HUES64 (cell line): ENCODE data around the gene GH2.

Source experiments
- H3K27ac ChIP-seq: 2 replicates; pipeline ENCODE4 v1.7.0; 2013; ENCODE audit warnings: low read depth, low read length, inconsistent platforms
- H3K27me3 ChIP-seq: 2 replicates; pipeline ENCODE4 v1.6.1; 2013; ENCODE audit warnings: mild to moderate bottlenecking, low read length; ENCODE audit not compliant: insufficient read depth
- H3K36me3 ChIP-seq: 2 replicates; pipeline ENCODE4 v1.6.1; 2013; ENCODE audit warnings: mild to moderate bottlenecking, low read length; ENCODE audit not compliant: insufficient read depth
- H3K4me1 ChIP-seq: 2 replicates; pipeline ENCODE4 v1.6.1; 2013; ENCODE audit warnings: mild to moderate bottlenecking, low read length, moderate library complexity; ENCODE audit not compliant: insufficient read depth
- H3K4me3 ChIP-seq: 2 replicates; pipeline ENCODE4 v1.5.1; 2013; ENCODE audit warnings: mild to moderate bottlenecking, low read length, moderate library complexity
- H3K9ac ChIP-seq: 2 replicates; pipeline ENCODE4 v1.6.1; 2013; ENCODE audit warnings: mild to moderate bottlenecking, low read depth, low read length
- H3K9me3 ChIP-seq: 2 replicates; pipeline ENCODE4 v1.6.1; 2013; ENCODE audit warnings: low read depth, low read length; ENCODE audit not compliant: insufficient read depth
- WGBS: fragments of 150-250, 120-280 bp; methylation state at CpG from one replicate; pipeline ENCODE4 v1.1.7; 2013; ENCODE audit warnings: missing lambda C conversion rate; 5-methylcytosine and 5-hydroxymethylcytosine counted together

The GH2 gene

DNA sequence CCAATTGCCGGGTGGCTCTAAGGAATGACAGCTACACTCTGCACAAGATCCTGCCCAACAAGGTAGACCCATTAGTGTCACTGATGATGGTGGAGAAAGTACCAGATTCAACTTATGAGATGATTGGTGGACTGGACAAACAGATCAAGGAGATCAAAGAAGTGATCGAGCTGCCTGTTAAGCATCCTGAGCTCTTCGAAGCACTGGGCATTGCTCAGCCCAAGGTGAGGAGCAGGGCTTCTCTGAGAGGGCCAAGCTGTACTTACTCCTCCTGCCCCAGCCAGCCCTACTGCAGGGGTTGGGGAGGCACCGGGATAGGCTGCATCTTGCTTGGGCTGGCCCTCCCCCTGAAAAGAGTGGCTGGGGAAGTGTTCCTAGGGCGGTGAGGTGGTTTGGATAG is 51.5 kb downstream of the GH2 start:
- H3K4me1 ChIP-seq = peaks cover 6% of the 10 kb centered on the region; the same call in 1 of the 2 replicates

More for the DNA sequence above, 51.5 kb downstream of the GH2 start:
- H3K9me3 ChIP-seq = no peaks in the 10 kb centered on the region
- H3K27me3 ChIP-seq = no peaks in the 10 kb centered on the region
- H3K36me3 ChIP-seq = peaks cover 74% of the 10 kb centered on the region
- no peak overlapping the region for H3K4me3 ChIP-seq
- no peak overlapping the region for H3K27ac ChIP-seq
- H3K9ac ChIP-seq = no peak overlapping the region
- 94% methylated on average over 5 of the region's 5 CpGs for WGBS
